Right renal pelvis (tissue), 4 donors: ENCODE measurements around the gene TEAD3. TPM values are rescaled to one million over a fixed set of nuclear protein-coding genes. Genes with fewer than 3 reads are reported as not detected.
"Not testable (repeated sequence)": the region's sequence is repeated elsewhere in the genome, so short reads cannot be mapped to it uniquely, and the experiment has no call there.

Experiments used
- DNase-seq, 4 donors: peaks; one replicate each; pipeline ENCODE4 v3.0.0-alpha.2; 2013; ENCODE audit warnings: low read depth in 4 of 4, low spot score in 3 of 4, missing footprints in 1 of 4
- polyA plus RNA-seq, 4 donors: library from polyadenylated mRNA; unstranded; fragments of 120-200 nt; gene quantifications; one replicate each; pipeline ENCODE4 v1.2.1, GENCODE V29; 2013; ENCODE audit not compliant: insufficient read length in 4 of 4

The TEAD3 gene
- polyA plus RNA-seq, 4 donors = 42.6 to 53.0 (median 47.7) TPM

DNA sequence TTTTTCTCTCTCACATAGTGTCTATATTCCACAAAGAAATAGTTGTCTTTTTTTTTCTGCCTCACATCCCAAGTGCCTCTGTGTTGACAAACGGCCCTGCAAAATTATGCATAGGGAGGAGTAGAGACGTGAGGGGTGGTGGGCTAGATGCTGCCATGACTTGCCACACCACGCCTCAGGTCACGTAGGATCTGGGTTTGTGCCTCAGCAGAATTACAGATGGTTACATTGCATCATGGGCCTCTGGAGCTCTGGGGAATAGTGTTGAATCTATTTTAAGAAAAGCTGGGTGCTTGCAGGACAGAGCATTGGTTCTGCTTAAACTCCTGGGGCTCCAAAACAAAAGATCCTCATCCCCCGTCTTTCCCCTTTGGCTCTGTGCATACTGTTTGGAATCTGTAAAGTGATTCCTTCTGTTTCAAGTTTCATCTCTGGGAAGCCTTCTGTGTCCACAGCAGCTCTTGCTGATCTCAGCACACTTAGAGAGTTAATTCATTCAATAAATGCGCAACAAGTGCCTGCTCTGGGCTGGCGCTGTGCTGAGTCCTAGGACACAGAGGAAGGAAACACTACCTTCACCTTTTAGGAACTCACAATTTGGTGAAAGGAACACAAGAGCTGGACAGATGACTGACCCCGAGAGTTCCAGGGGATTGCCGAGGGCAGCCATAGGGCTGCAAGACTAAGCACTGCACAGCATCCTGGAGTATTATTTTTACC, 42.3 kb downstream of the TEAD3 start:
- no peak for DNase-seq

DNA sequence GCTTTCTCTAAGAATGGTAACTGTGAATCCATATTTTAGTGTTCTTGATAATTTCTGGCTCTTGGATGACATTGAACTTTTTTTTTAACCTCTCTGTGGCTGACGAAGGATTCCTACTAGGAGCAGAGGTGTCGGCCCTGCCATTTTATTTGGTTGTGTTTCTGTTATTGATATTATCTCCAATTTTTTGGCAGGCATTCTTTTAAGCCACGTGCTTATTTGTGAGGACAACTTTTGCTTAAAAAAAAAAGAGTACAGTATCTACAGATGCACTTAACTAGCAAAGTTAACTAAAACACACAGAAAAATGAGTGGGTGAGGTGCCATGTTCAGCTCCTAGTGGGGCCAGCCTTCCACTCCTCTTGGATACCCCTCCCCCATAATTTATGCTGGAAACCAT, 43.6 kb downstream of the TEAD3 start:
- DNase-seq = no peak

DNA sequence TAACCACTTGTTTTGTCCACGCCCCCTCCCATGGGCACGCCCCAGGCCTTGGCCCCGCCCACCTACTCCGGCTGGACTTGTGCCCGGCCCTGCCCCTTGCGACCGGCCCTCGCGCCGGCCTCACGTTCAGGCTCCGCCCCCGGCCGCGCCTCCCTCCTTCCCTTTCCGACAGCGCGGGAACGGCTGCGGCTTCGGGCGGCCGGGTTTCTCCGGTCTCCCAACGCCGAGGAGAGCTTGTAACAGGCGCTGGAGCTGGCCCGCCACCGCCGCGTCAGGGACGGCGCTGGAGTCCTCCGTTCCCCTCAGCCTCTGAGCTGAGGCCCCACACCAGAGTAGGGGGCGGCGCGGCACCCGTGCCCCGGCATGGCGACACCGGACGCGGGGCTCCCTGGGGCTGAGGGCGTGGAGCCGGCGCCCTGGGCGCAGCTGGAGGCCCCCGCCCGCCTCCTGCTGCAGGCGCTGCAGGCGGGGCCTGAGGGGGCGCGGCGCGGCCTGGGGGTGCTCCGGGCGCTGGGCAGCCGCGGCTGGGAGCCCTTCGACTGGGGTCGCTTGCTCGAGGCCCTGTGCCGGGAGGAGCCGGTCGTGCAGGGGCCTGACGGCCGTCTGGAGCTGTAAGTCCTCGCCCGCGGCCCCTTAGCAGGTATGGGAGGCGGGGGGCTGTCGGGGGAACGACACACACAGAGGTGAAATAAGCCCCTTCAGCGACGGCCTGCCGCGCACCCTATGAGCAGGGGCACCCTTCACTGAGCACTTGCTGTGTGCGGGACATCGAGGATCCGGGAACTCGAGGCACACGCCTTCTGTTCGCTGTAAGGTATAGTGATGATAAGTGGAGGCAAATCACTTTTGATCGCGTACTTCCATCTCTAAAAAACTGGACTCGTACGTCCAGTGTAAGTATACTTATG, 44.4 kb downstream of the TEAD3 start, which contains the start of gene FANCE:
TSS of gene FANCE (plus strand) at position 156 of the 908 bp plus-strand sequence. CDS start at position 364, 208 bp downstream.
- DNase-seq = peak; percentile 87 to 91 (median 89)

GRCh38 chr6:35451354-35452182, 45.3 kb downstream of the TEAD3 start:
- no peak for DNase-seq

DNA sequence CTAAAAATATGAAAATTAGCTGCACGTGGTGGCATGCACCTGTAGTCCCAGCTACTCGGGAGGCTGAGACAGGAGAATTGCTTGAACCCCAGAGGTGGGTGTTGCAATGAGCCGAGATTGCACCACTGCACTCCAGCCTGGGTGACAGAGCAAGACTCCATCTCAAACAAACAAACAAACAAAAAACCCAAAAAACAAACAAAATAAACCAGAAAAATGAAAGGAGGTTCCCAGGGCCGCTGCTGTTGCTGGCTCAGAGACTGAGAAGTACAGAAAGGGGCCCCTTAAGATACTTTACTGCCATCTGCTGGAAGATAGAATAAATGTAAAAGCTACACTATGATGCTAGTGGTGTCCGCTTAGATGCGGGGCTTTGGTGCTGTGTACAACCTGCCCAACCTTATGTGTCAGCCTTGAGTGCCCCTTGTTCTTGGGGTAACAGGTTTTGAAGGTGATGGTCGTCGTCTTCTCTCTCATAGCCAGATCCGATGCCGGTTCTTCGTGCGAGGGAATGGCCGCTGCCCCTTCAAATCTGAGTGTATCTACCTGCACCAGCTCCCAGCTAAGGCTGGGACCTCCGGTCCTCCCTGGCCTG, 47.5 kb downstream of the TEAD3 start:
- peak in 2 of 4 donors; percentile 58 to 66 for DNase-seq

DNA sequence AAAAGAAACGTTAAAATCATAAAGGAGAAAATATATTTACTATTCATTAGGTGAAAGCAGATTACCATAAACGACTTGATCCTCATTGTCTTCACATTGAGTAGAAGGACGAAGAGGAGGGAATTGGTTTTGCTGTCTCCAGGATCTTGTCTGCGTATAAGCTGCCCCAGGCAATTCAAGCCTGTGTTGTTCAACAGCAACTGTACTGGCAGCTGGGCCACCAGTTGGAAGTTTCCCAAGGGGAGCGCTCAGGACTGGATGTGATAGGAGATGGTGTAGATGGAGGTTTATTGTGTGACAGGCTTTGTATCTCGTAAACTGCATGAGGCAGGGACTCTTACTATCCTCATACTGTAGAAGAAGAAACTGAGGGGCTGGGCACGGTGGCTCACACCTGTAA, 48.7 kb downstream of the TEAD3 start:
- no peak for DNase-seq

GRCh38 chr6:35445691-35446090, 51.2 kb downstream of the TEAD3 start:
- DNase-seq = no peak

- no peak for DNase-seq
Observed at GRCh38 chr6:35443341-35444030, 53.4 kb downstream of the TEAD3 start.

DNA sequence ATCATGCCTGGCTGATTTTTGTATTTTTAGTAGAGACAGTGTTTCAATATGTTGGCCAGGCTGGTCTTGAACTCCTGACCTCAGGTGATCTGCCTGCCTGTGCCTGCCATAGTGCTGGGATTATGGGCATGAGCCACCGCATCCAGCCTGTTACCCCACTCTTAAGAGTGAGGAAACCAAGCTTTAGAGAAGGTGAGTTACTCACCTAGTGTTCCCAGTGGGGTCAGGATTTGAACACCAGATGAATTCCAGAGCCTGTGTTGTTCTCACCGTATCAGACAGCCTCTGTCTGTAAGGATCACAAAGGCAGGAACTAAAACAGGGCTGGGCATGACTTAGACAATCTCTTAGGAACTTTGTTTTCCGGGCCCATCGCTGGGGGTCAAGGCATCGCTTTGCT, 54.2 kb downstream of the TEAD3 start:
- DNase-seq = no peak

GRCh38 chr6:35441642-35442041, 55.2 kb downstream of the TEAD3 start:
- DNase-seq = no peak

GRCh38 chr6:35441205-35441604, 55.7 kb downstream of the TEAD3 start:
- DNase-seq = no peak

- no peak for DNase-seq
Observed at GRCh38 chr6:35439308-35439707, 57.6 kb downstream of the TEAD3 start.

DNA sequence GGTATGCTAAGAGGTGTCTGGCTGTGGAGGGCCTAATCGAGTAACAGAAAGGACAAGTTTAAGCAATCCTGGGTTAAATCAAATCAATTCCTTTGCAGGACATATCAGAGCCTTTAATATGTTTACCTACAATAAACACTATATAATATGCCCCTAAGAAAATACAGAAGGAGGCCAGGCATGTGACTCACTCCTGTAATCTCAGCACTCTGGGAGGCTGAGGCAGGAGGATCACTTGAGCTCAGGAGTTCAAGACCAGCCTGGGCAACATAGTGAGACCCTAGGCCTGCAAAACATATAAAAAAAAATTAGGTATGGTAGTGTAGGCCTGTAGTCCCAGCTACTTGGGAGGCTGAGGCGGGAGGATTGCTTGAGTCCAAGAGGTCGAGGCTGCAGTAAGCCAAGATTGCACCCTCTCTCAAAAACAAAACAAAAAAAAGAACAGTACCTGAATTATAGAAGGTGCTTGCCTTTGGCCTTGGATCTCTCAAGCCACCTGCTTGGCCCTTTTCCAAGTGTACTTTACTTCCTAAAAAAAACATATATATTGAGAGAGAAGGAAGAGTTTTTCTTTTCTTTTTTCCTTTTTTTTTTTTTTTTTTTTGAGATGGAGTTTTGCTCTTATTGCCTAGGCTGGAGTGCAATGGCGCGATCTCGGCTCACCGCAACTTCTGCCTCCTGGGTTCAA, 58.4 kb downstream of the TEAD3 start:
- DNase-seq = not testable (repeated sequence)

DNA sequence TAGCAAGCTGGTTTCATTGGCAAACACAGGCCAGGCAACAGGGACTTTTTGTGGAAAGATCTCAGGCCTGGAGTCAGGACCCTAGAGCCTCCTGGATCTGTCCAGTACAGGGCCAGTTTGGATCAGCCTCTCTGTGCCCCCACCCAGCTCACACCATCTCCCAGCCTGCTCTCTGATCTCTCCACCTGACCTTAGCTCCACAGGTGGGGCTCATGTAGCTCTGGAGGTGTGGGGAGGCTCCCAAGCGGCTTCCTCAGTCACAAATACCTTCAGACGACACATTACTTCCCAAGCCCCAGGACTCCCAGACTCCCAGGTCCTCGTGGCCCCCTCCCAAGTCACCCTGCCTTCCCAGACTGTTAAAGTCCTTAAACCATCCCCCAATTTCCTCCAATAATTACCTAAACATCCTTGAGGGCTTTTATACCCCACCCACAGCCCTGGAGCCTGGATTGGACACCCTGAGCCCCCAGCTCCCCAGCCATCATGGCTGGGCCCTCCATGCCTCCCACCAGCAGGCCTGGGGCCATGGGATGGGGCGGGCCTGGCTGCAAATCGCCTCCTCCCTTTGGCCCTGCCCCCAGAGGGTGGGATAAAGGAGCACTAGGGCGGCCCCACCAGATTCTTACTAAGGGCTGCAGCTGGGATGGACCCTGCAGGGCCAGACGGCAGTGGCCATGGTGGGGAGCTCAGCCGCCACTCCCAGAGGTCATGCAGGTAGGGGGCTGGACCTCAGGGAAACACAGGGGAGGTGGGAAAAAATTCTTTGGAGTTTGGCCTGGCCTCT, 60.6 kb downstream of the TEAD3 start:
- DNase-seq = no peak

GRCh38 chr6:35435074-35435837, 61.6 kb downstream of the TEAD3 start:
- DNase-seq = no peak

DNA sequence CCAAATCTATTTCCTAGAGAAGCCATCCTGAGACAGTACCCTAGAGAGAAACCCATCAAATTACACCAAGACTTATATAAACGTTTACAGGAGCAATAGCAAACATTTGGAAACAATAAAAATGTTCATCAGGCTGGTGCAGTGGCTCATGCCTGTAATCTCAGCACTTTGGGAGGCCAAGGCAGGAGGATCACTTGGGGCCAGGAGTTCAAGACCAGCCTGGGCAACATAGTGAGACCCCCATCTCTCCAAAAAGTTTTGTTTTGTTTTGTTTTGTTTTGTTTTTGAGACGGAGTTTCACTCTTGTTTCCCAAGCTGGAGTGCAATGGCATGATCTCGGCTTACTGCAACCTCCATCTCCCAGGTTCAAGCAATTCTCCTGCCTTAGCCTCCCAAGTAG, 64.2 kb downstream of the TEAD3 start:
- DNase-seq = not testable (repeated sequence)

DNA sequence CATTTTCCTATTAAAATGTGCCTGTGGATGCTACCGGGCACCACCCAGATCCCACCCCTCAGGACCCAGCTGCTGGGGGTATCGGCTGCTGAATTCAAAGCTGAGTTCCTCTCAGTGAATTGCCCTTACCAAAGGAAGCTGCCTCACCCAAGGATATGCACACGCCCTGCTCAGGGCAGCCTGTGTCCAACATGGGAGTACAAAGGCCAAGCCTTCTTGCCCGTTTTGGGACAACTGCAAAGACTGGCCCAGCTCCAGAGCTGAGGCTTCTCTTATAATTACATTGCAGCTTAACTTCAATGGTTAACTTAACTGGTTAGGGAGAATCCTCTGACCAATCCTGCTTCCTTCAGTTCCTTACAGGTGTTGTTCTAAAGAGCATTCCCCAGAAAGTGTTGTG, 64.6 kb downstream of the TEAD3 start:
- no peak for DNase-seq

DNA sequence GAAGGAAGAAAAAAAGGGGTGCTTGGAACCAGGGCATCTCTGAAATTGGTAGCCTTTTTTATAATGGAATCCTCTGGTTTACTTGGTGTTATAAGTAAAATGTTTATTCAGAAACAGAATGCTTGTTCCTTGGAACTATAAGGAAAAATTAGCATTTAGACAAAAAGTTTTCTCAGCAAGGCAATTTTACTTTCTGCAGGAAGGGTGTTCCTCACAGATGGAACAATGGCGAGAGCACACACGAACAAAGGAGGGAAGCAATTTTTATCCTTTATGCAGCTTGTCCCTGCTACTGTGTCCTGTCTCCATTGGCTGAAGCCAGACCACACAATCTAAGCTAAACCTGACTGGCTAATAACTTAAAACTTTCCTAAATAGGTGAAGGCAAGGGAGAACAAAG, 67.4 kb downstream of the TEAD3 start:
- DNase-seq = no peak
